A549 (cell line): ENCODE data around the gene INPP5A. TPM values are rescaled to one million over a fixed set of nuclear protein-coding genes. Genes with fewer than 3 reads are reported as not detected.

Experiments
- ATAC-seq, 2 experiments: fragments of 200-7000 bp in 1 of 2; fragments of >200 bp in 1 of 2; cut with Nextera tagmentation in 1 of 2; cut with Tn5 transposase in 1 of 2; 3 replicates each; pipeline versions ENCODE4 v1.8.0 to v1.9.1; 2018 to 2020; ENCODE audit warnings: mild to moderate bottlenecking in 1 of 2, moderate library complexity in 1 of 2
- CTCF ChIA-PET: fragments of 300-600 bp; sonication (Branson Sonifier 250); formaldehyde crosslinking; extraction: SDS; loops from one replicate; lab custom pipeline; 2021; ENCODE audit warnings: antibody characterized with exemption, inconsistent platforms; lab: Yijun Ruan, JAX
- POLR2A ChIA-PET: fragments of 350-600 bp; formaldehyde crosslinking; extraction: SDS; loops from one replicate; lab custom pipeline; 2021; ENCODE audit warnings: antibody characterized with exemption, inconsistent platforms; lab: Yijun Ruan, JAX
- DNase-seq, 2 experiments: peaks; one replicate each; pipeline versions ENCODE4 v3.0.0 to v3.0.0-alpha.2; 2011 to 2016; ENCODE audit warnings: low read depth in 1 of 2, low spot score in 1 of 2
- FAIRE-seq: peaks from 2 replicates; lab custom pipeline; 2011; peaks lifted over from hg19 to GRCh38; lab: Jason Lieb, UNC
- H3K27ac ChIP-seq, 2 experiments: fragments of >200 bp; sonication (Bioruptor Twin); formaldehyde crosslinking; 3 replicates each; pipeline ENCODE4 v1.5.1; 2016 to 2017
- H3K4me1 ChIP-seq: fragments of >200 bp; sonication (Bioruptor Twin); formaldehyde crosslinking; 3 replicates; pipeline ENCODE4 v1.6.1; 2016
- H3K4me2 ChIP-seq: fragments of >200 bp; sonication (Bioruptor Twin); formaldehyde crosslinking; 3 replicates; pipeline ENCODE4 v1.6.1; 2016
- H3K4me3 ChIP-seq: fragments of >200 bp; sonication (Bioruptor Twin); formaldehyde crosslinking; 3 replicates; pipeline ENCODE4 v1.5.1; 2016
- H3K9me3 ChIP-seq: fragments of >200 bp; sonication (Bioruptor Twin); formaldehyde crosslinking; 3 replicates; pipeline ENCODE4 v1.6.1; 2016
- CEBPB ChIP-seq, 2 experiments: fragments of >200 bp in 1 of 2; sonication (Bioruptor Twin) in 1 of 2; formaldehyde crosslinking in 1 of 2; IDR thresholded peaks; 2 replicates each; pipeline ENCODE4 v1.6.1; 2012 to 2016
- EHMT2 ChIP-seq: fragments of 200-600 bp; sonication (generic); IDR thresholded peaks from 2 replicates; pipeline ENCODE4 v1.6.1; 2016; ENCODE audit warnings: antibody characterized with exemption, low read depth, mild to moderate bottlenecking, moderate library complexity
- ELK1 ChIP-seq: fragments of 150-350 bp; IDR thresholded peaks from 2 replicates; pipeline ENCODE4 v1.6.1; 2014; ENCODE audit warnings: low read depth, mild to moderate bottlenecking, low read length
- FOXS1 ChIP-seq: fragments of 250-450 bp; sonication (Bioruptor Pico); IDR thresholded peaks from 2 replicates; pipeline ENCODE4 v1.5.0; 2020; ENCODE audit warnings: mild to moderate bottlenecking, moderate library complexity
- HEYL ChIP-seq: fragments of 250-450 bp; sonication (Bioruptor Pico); IDR thresholded peaks from 2 replicates; pipeline ENCODE4 v1.8.0; 2021; ENCODE audit warnings: mild to moderate bottlenecking, moderate library complexity
- HOXA7 ChIP-seq: fragments of 250-450 bp; sonication (Bioruptor Pico); IDR thresholded peaks from 2 replicates; pipeline ENCODE4 v1.5.0; 2020; ENCODE audit warnings: mild to moderate bottlenecking, moderate library complexity
- MAX ChIP-seq: IDR thresholded peaks from 2 replicates; pipeline ENCODE4 v1.6.1; 2012
- MAZ ChIP-seq: fragments of 150-350 bp; IDR thresholded peaks from 2 replicates; pipeline ENCODE4 v1.6.1; 2014; ENCODE audit warnings: antibody characterized with exemption, low read depth, low read length, borderline replicate concordance
- MYC ChIP-seq: IDR thresholded peaks from 2 replicates; pipeline ENCODE4 v1.6.1; 2012; ENCODE audit warnings: mild to moderate bottlenecking, inconsistent platforms, low read length, improper control_type of control experiment, borderline replicate concordance
- NFE2L2 ChIP-seq: fragments of 150-350 bp; conservative IDR thresholded peaks from 2 replicates; pipeline ENCODE4 v1.6.1; 2014; ENCODE audit warnings: low read length
- NPAS2 ChIP-seq: fragments of 250-450 bp; sonication (Bioruptor Pico); IDR thresholded peaks from 2 replicates; pipeline ENCODE4 v1.8.0; 2022; ENCODE audit warnings: mild to moderate bottlenecking, moderate library complexity, borderline replicate concordance
- PHF8 ChIP-seq: fragments of 200-600 bp; sonication (generic); IDR thresholded peaks from 2 replicates; pipeline ENCODE4 v1.6.1; 2016; ENCODE audit warnings: low read depth, mild to moderate bottlenecking, antibody characterized with exemption, moderate library complexity, borderline replicate concordance
- POLR2A ChIP-seq: IDR thresholded peaks from 2 replicates; pipeline ENCODE4 v1.6.1; 2012; ENCODE audit warnings: mild to moderate bottlenecking, low read length
- REST ChIP-seq: fragments of 200-600 bp; sonication (generic); IDR thresholded peaks from 2 replicates; pipeline ENCODE4 v1.6.1; 2016; ENCODE audit warnings: antibody characterized with exemption, mild to moderate bottlenecking, moderate library complexity
- RFX5 ChIP-seq: fragments of 450-650 bp; IDR thresholded peaks from 2 replicates; pipeline ENCODE4 v1.7.1; 2014; ENCODE audit warnings: antibody characterized with exemption, mild to moderate bottlenecking, moderate library complexity
- TFCP2L1 ChIP-seq: fragments of 250-450 bp; sonication (Bioruptor Pico); IDR thresholded peaks from 2 replicates; pipeline ENCODE4 v1.5.0; 2021; ENCODE audit warnings: mild to moderate bottlenecking
- ZC3H11A ChIP-seq: fragments of 450-650 bp; IDR thresholded peaks from 2 replicates; pipeline ENCODE4 v1.6.1; 2014; ENCODE audit warnings: antibody characterized with exemption, mild to moderate bottlenecking
- WGBS: methylation state at CpG from one replicate; pipeline ENCODE4 v1.1.6; 2017; ENCODE audit errors: missing lambda C conversion rate; 5-methylcytosine and 5-hydroxymethylcytosine counted together
- polyA plus RNA-seq, 4 experiments: library from polyadenylated mRNA; depleted of rRNA in 3 of 4; stranded (reverse); fragments of >200 nt; fragmentation: RNase III in 1 of 4; extraction: RNeasy Plus Mini Kit Qiagen cat#74134 plus additional on column Dnase treatment in 1 of 4; gene quantifications; 2 replicates in 3 of 4; 3 replicates in 1 of 4; pipeline ENCODE4 v1.2.3, GENCODE V29; 2011 to 2017
- TF ChIP-seq, protein P1 (sequence below): fragments of 250-450 bp; sonication (Bioruptor Pico); IDR thresholded peaks from 2 replicates; pipeline ENCODE4 v1.5.0; 2020; ENCODE audit warnings: low read depth, mild to moderate bottlenecking, moderate library complexity

INPP5A gene
- polyA plus RNA-seq, 2 of the 4 experiments (the other 2 are of a cell fraction): 13.7 to 15.1 TPM

- WGBS: 94% methylated on average over 13 of the region's 13 CpGs
- no peak for DNase-seq
- CTCF ChIA-PET: interaction anchor here (0.8 kb wide), 1 partner anchor 47 kb away, joined by 4 read pairs; no protein-coding TSS in a partner anchor
- POLR2A ChIA-PET: no interaction called here
- no peak for ATAC-seq
- no peaks in the 10 kb centered on the region for H3K4me1 ChIP-seq
- no peak overlapping the region for H3K4me2 ChIP-seq
- H3K27ac ChIP-seq: no peak overlapping the region
- TF ChIP-seq ELK1 (no peak), PHF8 (no peak), RFX5 (no peak)
- peaks cover 16% of the 10 kb centered on the region; the same call in 2 of the 3 replicates for H3K9me3 ChIP-seq
- FAIRE-seq: no peak
- no peak overlapping the region for H3K4me3 ChIP-seq
Observed at GRCh38 chr10:132701846-132702190, 164.2 kb downstream of the INPP5A start.

DNA sequence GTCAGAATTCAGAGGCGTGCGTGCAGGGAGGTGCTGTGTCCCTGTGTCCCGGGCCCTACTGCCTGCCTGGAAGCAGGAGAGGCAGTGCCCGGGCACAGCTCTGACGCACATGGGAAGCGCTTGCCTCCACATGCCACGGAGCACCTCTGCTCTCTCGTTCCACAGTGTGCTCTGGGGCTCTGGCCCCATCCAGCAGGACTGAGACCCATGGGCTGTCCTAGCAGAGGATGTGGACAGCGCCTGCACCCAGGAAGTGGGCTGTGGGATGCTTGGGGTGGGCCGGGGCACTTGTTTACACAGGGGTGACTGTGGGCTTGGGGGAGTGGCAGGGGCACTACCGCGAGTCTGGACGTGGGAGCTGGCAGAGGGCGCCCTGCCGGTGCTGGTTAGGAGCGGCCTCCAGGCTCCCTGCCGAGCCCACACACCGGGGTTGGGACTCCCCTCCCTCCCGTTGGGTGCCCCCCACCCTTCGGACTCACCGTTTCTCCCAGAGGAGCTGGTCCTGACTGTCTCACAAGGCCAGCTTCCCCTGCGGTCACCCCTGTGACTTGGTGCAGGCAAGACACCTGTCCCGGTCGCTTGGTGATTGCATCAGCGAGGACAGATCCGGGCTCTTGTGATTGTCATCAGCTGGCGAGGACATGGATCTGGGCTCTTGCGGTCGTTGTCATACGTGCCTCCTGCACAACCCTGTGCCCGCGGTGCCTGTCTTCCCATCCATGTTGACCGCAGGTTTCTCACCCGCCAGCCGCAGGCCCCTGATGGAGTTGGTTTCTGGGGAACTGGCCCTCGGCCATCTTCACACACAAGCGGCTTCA is 165.2 kb downstream of the INPP5A start:
- POLR2A ChIA-PET: no interaction called here
- CTCF ChIA-PET: interaction anchor here (0.5 to 1.1 kb wide), 2 partner anchors 10 to 48 kb away, joined by 3 read pairs; no protein-coding TSS in a partner anchor
- no peak for DNase-seq
- H3K4me1 ChIP-seq: no peaks in the 10 kb centered on the region
- no peak overlapping the region for H3K4me2 ChIP-seq
- no peak for ATAC-seq
- no peak overlapping the region for H3K4me3 ChIP-seq
- TF ChIP-seq PHF8: no peak
- no peak for TF ChIP-seq RFX5
- no peak for TF ChIP-seq NPAS2
- TF ChIP-seq, protein P1, sequence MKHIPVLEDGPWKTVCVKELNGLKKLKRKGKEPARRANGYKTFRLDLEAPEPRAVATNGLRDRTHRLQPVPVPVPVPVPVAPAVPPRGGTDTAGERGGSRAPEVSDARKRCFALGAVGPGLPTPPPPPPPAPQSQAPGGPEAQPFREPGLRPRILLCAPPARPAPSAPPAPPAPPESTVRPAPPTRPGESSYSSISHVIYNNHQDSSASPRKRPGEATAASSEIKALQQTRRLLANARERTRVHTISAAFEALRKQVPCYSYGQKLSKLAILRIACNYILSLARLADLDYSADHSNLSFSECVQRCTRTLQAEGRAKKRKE (CRISPR knock-in tag): no peak
- no peak for TF ChIP-seq ZC3H11A
- TF ChIP-seq MAX: no peak
- no peak for TF ChIP-seq CEBPB (IDR thresholded peaks at IDR 0.05)
- TF ChIP-seq MYC: no peak
- TF ChIP-seq REST: no peak
- TF ChIP-seq NFE2L2: no peak
- TF ChIP-seq EHMT2: no peak
- no peak for TF ChIP-seq MAZ
- TF ChIP-seq FOXS1: no peak
- TF ChIP-seq TFCP2L1 (CRISPR knock-in tag): no peak
- TF ChIP-seq HOXA7: no peak
- no peak for TF ChIP-seq HEYL (CRISPR knock-in tag)
- TF ChIP-seq POLR2A: no peak
- 92% methylated on average over 34 of the region's 37 CpGs for WGBS
- no peak for FAIRE-seq
- no peak overlapping the region for H3K27ac ChIP-seq
- peaks cover 16% of the 10 kb centered on the region; the same call in 2 of the 3 replicates for H3K9me3 ChIP-seq
